ENCODE measurements around the gene CHRNA4.
"Not testable (repeated sequence)": the region's sequence is repeated elsewhere in the genome, so short reads cannot be mapped to it uniquely, and the experiment has no call there.

CHRNA4 gene

GRCh38 chr20:63382551-63383300, 21.6 kb upstream of the CHRNA4 start:
- H3F3A ChIP-seq (ENCODE audit: low read depth): no peaks in the 10 kb centered on the region
- H3K9me2 ChIP-seq (replicated peaks; ENCODE audit: low read depth, low read length): no peaks in the 10 kb centered on the region
- H3K79me2 ChIP-seq (ENCODE audit: insufficient read depth, low read length): no peaks in the 10 kb centered on the region
- TF ChIP-seq CTCF (conservative IDR thresholded peaks at IDR 0.05; ENCODE audit: low read length) (no peak), EZH2phosphoT487 (IDR thresholded peaks at IDR 0.05; ENCODE audit: borderline replicate concordance) (no peak)
- H3K36me3 ChIP-seq (ENCODE audit: insufficient read depth, low read length): no peaks in the 10 kb centered on the region
- H3K4me2 ChIP-seq (ENCODE audit: low read depth, low read length, poor library complexity, severe bottlenecking): no peak overlapping the region
- no peaks in the 10 kb centered on the region for H3K4me1 ChIP-seq (ENCODE audit: insufficient read depth, low read length, poor library complexity, severe bottlenecking)
- no peaks in the 10 kb centered on the region for H3K27me3 ChIP-seq (ENCODE audit: insufficient read depth, low read length, poor library complexity, severe bottlenecking)
- H4K20me1 ChIP-seq (ENCODE audit: insufficient read depth, low read length, poor library complexity, severe bottlenecking): no peaks in the 10 kb centered on the region
- no peak overlapping the region for H2AFZ ChIP-seq (ENCODE audit: low read length)
- no peak overlapping the region for H3K4me3 ChIP-seq (ENCODE audit: low read length, poor library complexity, severe bottlenecking)
- H3K9me3 ChIP-seq (ENCODE audit: insufficient read depth, low read depth, low read length): peaks cover 9% of the 10 kb centered on the region; the same call in 1 of the 2 replicates
- no peak overlapping the region for H3K9ac ChIP-seq (ENCODE audit: low read depth, low read length, poor library complexity, severe bottlenecking)

- H3K4me3 ChIP-seq (ENCODE audit: low read length, poor library complexity, severe bottlenecking): no peak overlapping the region
- peaks cover 9% of the 10 kb centered on the region; the same call in 1 of the 2 replicates for H3K9me3 ChIP-seq (ENCODE audit: insufficient read depth, low read depth, low read length)
- no peaks in the 10 kb centered on the region for H3K27me3 ChIP-seq (ENCODE audit: insufficient read depth, low read length, poor library complexity, severe bottlenecking)
- no peaks in the 10 kb centered on the region for H3K79me2 ChIP-seq (ENCODE audit: insufficient read depth, low read length)
- no peak overlapping the region for H2AFZ ChIP-seq (ENCODE audit: low read length)
- no peaks in the 10 kb centered on the region for H4K20me1 ChIP-seq (ENCODE audit: insufficient read depth, low read length, poor library complexity, severe bottlenecking)
- H3K36me3 ChIP-seq (ENCODE audit: insufficient read depth, low read length): no peaks in the 10 kb centered on the region
- no peak overlapping the region for H3K4me2 ChIP-seq (ENCODE audit: low read depth, low read length, poor library complexity, severe bottlenecking)
- H3K4me1 ChIP-seq (ENCODE audit: insufficient read depth, low read length, poor library complexity, severe bottlenecking): no peaks in the 10 kb centered on the region
- H3F3A ChIP-seq (ENCODE audit: low read depth): no peaks in the 10 kb centered on the region
- peak; percentile 98 for TF ChIP-seq CTCF (conservative IDR thresholded peaks at IDR 0.05; ENCODE audit: low read length)
- no peak for TF ChIP-seq EZH2phosphoT487 (IDR thresholded peaks at IDR 0.05; ENCODE audit: borderline replicate concordance)
- H3K9me2 ChIP-seq (replicated peaks; ENCODE audit: low read depth, low read length): no peaks in the 10 kb centered on the region
- H3K9ac ChIP-seq (ENCODE audit: low read depth, low read length, poor library complexity, severe bottlenecking): no peak overlapping the region
Observed at GRCh38 chr20:63381781-63382431, 20.8 kb upstream of the CHRNA4 start.

GRCh38 chr20:63380346-63380870, 19.3 kb upstream of the CHRNA4 start:
- no peak for TF ChIP-seq EZH2phosphoT487 (IDR thresholded peaks at IDR 0.05; ENCODE audit: borderline replicate concordance)
- TF ChIP-seq CTCF (conservative IDR thresholded peaks at IDR 0.05; ENCODE audit: low read length): no peak
- no peaks in the 10 kb centered on the region for H4K20me1 ChIP-seq (ENCODE audit: insufficient read depth, low read length, poor library complexity, severe bottlenecking)
- H3K4me1 ChIP-seq (ENCODE audit: insufficient read depth, low read length, poor library complexity, severe bottlenecking): no peaks in the 10 kb centered on the region
- H3F3A ChIP-seq (ENCODE audit: low read depth): no peaks in the 10 kb centered on the region
- no peaks in the 10 kb centered on the region for H3K79me2 ChIP-seq (ENCODE audit: insufficient read depth, low read length)
- no peaks in the 10 kb centered on the region for H3K36me3 ChIP-seq (ENCODE audit: insufficient read depth, low read length)
- no peak overlapping the region for H3K9ac ChIP-seq (ENCODE audit: low read depth, low read length, poor library complexity, severe bottlenecking)
- H3K4me3 ChIP-seq (ENCODE audit: low read length, poor library complexity, severe bottlenecking): no peak overlapping the region
- no peak overlapping the region for H2AFZ ChIP-seq (ENCODE audit: low read length)
- H3K4me2 ChIP-seq (ENCODE audit: low read depth, low read length, poor library complexity, severe bottlenecking): no peak overlapping the region
- no peaks in the 10 kb centered on the region for H3K9me2 ChIP-seq (replicated peaks; ENCODE audit: low read depth, low read length)
- H3K9me3 ChIP-seq (ENCODE audit: insufficient read depth, low read depth, low read length): no peaks in the 10 kb centered on the region
- no peaks in the 10 kb centered on the region for H3K27me3 ChIP-seq (ENCODE audit: insufficient read depth, low read length, poor library complexity, severe bottlenecking)

GRCh38 chr20:63379872-63380271, 18.7 kb upstream of the CHRNA4 start:
- not testable (repeated sequence) for H3K9me3 ChIP-seq (ENCODE audit: insufficient read depth, low read depth, low read length); H3K4me2 ChIP-seq (ENCODE audit: low read depth, low read length, poor library complexity, severe bottlenecking); H3F3A ChIP-seq (ENCODE audit: low read depth); H3K9ac ChIP-seq (ENCODE audit: low read depth, low read length, poor library complexity, severe bottlenecking); H4K20me1 ChIP-seq (ENCODE audit: insufficient read depth, low read length, poor library complexity, severe bottlenecking); H3K9me2 ChIP-seq (replicated peaks; ENCODE audit: low read depth, low read length); H3K4me1 ChIP-seq (ENCODE audit: insufficient read depth, low read length, poor library complexity, severe bottlenecking); H3K4me3 ChIP-seq (ENCODE audit: low read length, poor library complexity, severe bottlenecking); H3K36me3 ChIP-seq (ENCODE audit: insufficient read depth, low read length); H2AFZ ChIP-seq (ENCODE audit: low read length); H3K27me3 ChIP-seq (ENCODE audit: insufficient read depth, low read length, poor library complexity, severe bottlenecking); H3K79me2 ChIP-seq (ENCODE audit: insufficient read depth, low read length)

Measured in Loucy (cell line).